Keratinocyte (primary cell): ENCODE results near the gene CSNK1G1.

Experiments
- CTCF ChIP-seq, 3 experiments: IDR thresholded peaks in 1 of 3; conservative IDR thresholded peaks in 1 of 3; optimal IDR thresholded peaks in 1 of 3; 2 replicates in 2 of 3; 3 replicates in 1 of 3; pipeline versions ENCODE3 to v1.5.1; 2011; ENCODE audit warnings: low read length in 3 of 3, mild to moderate bottlenecking in 3 of 3, moderate library complexity in 2 of 3, control low read depth in 1 of 3, inconsistent platforms in 1 of 3; ENCODE audit not compliant: insufficient read depth in 2 of 3; ENCODE audit errors: extremely low read depth in 1 of 3
- EZH2 ChIP-seq: IDR thresholded peaks from one replicate; pipeline ENCODE4 v1.6.1; 2012; ENCODE audit warnings: inconsistent platforms, mild to moderate bottlenecking, low read length, moderate library complexity

GRCh38 chr15:64182859-64183370, 173.1 kb downstream of the CSNK1G1 start:
- TF ChIP-seq EZH2 = no peak
- no peak for TF ChIP-seq CTCF (optimal IDR thresholded peaks at IDR 0.05 in 1 of 3, IDR thresholded peaks at IDR 0.05 in 1 of 3, conservative IDR thresholded peaks at IDR 0.05 in 1 of 3; ENCODE audit: extremely low read depth in 1 of 3, insufficient read depth in 2 of 3, low read length in 3 of 3)
